MCF 10A (cell line): ENCODE results near the gene ADIG. TPM values are rescaled to one million over a fixed set of nuclear protein-coding genes. Genes with fewer than 3 reads are reported as not detected.

Experiments used
- BruUV-seq: library from RNA; stranded (reverse); fragments of 400-500 nt; replicated peaks from 2 replicates; lab custom pipeline; 2021; lab: Mats Ljungman, UMichigan
- CTCF ChIA-PET: fragments of 300-600 bp; sonication (Branson Sonifier 250); formaldehyde crosslinking; extraction: SDS; loops from one replicate; lab custom pipeline; 2021; ENCODE audit warnings: antibody characterized with exemption, inconsistent platforms; lab: Yijun Ruan, JAX
- POLR2A ChIA-PET: fragments of 300-600, 350-650 bp; sonication (Branson Sonifier 250); formaldehyde crosslinking; extraction: SDS; loops from one replicate; lab custom pipeline; 2020; ENCODE audit warnings: antibody characterized with exemption, inconsistent platforms; lab: Yijun Ruan, JAX
- DNase-seq: peaks from one replicate; pipeline ENCODE4 v3.0.0-alpha.2; 2018; ENCODE audit not compliant: unreplicated experiment
- H3K27ac Mint-ChIP-seq: one replicate; pipeline ENCODE4 v1.8.0; 2022; ENCODE audit warnings: mild to moderate bottlenecking, low read depth, mixed read lengths; ENCODE audit not compliant: unreplicated experiment
- H3K27me3 Mint-ChIP-seq: one replicate; pipeline ENCODE4 v1.8.0; 2022; ENCODE audit warnings: mixed read lengths; ENCODE audit not compliant: insufficient read depth, unreplicated experiment
- H3K36me3 Mint-ChIP-seq: one replicate; pipeline ENCODE4 v1.8.0; 2022; ENCODE audit warnings: mild to moderate bottlenecking, moderate library complexity, mixed read lengths; ENCODE audit not compliant: insufficient read depth, unreplicated experiment
- H3K4me1 Mint-ChIP-seq: one replicate; pipeline ENCODE4 v1.8.0; 2022; ENCODE audit warnings: mixed read lengths; ENCODE audit not compliant: insufficient read depth, unreplicated experiment
- H3K4me3 Mint-ChIP-seq: one replicate; pipeline ENCODE4 v1.8.0; 2022; ENCODE audit warnings: mild to moderate bottlenecking, moderate library complexity, mixed read lengths; ENCODE audit not compliant: unreplicated experiment
- H3K9me3 Mint-ChIP-seq: one replicate; pipeline ENCODE4 v1.8.0; 2022; ENCODE audit warnings: mixed read lengths; ENCODE audit not compliant: unreplicated experiment
- CTCF ChIP-seq: fragments of 200-600 bp; IDR thresholded peaks from one replicate; pipeline ENCODE4 v1.8.0; 2022; ENCODE audit warnings: antibody characterized with exemption, mild to moderate bottlenecking; ENCODE audit not compliant: unreplicated experiment
- intact Hi-C: fragments of 100-400 bp; cut with micrococcal nuclease; formaldehyde crosslinking; loops from 2 replicates; pipeline ENCODE4 v1.14.1; 2022
- total RNA-seq: library from RNA; stranded (reverse); gene quantifications from 2 replicates; pipeline ENCODE4 v1.2.3, GENCODE V29; 2022

The ADIG gene
- total RNA-seq, 1 experiment from 2014 or later: not detected

- H3K4me1 Mint-ChIP-seq: peaks cover 12% of the 10 kb centered on the region
- no peaks in the 10 kb centered on the region for H3K27me3 Mint-ChIP-seq
- peaks cover 91% of the 10 kb centered on the region for H3K36me3 Mint-ChIP-seq
- H3K4me3 Mint-ChIP-seq: no peak overlapping the region
- no peak for TF ChIP-seq CTCF
- BruUV-seq: no TSS peak
- H3K27ac Mint-ChIP-seq: no peak overlapping the region
- ChIA-PET CTCF (interaction anchor here (0.7 to 1.8 kb wide), 5 partner anchors 20 to 510 kb away, joined by 3 to 6 read pairs (median 5); no protein-coding TSS in a partner anchor), POLR2A (interaction anchor here (1.1 to 1.6 kb wide), 4 partner anchors 8 to 423 kb away, joined by 3 to 4 read pairs (median 4); partner anchors contain the start of gene DHX35)
- no peaks in the 10 kb centered on the region for H3K9me3 Mint-ChIP-seq
- DNase-seq: no peak
- intact Hi-C loops: no loop called here
Observed at GRCh38 chr20:38538789-38539188, 42.2 kb upstream of the ADIG start.

GRCh38 chr20:38543014-38543906 is 37.7 kb upstream of the ADIG start:
- Mint-ChIP-seq H3K9me3 (no peaks in the 10 kb centered on the region), H3K27me3 (no peaks in the 10 kb centered on the region), H3K36me3 (peaks cover 82% of the 10 kb centered on the region), H3K4me1 (no peaks in the 10 kb centered on the region), H3K27ac (no peak overlapping the region), H3K4me3 (no peak overlapping the region)
- intact Hi-C loops: no loop called here
- no peak for TF ChIP-seq CTCF
- CTCF ChIA-PET: interaction anchor here (0.6 kb wide), 2 partner anchors 17 to 61 kb away, joined by 3 read pairs; no protein-coding TSS in a partner anchor
- no TSS peak for BruUV-seq
- no peak for DNase-seq
- POLR2A ChIA-PET: interaction anchor here (0.7 to 1.2 kb wide), 2 partner anchors 11 to 15 kb away, joined by 3 read pairs; no protein-coding TSS in a partner anchor

GRCh38 chr20:38545771-38546170 is 35.2 kb upstream of the ADIG start:
- Mint-ChIP-seq H3K4me1 (no peaks in the 10 kb centered on the region), H3K27me3 (no peaks in the 10 kb centered on the region), H3K27ac (no peak overlapping the region), H3K9me3 (no peaks in the 10 kb centered on the region), H3K36me3 (peaks cover 68% of the 10 kb centered on the region), H3K4me3 (no peak overlapping the region)
- intact Hi-C loops: no loop called here
- POLR2A ChIA-PET: interaction anchor here (0.7 to 0.9 kb wide), 2 partner anchors 26 to 30 kb away, joined by 3 to 4 read pairs; no protein-coding TSS in a partner anchor
- CTCF ChIA-PET: no interaction called here
- TF ChIP-seq CTCF: no peak
- no peak for DNase-seq
- no TSS peak for BruUV-seq
